Measurements from ENCODE around the gene EVL.

EVL gene

GRCh38 chr14:100132161-100132902 is 67.1 kb downstream of the EVL start:
- DNase-seq: no peak

- DNase-seq: no peak
These were observed 67.8 kb downstream of the EVL start for GRCh38 chr14:100132903-100133510.

DNA sequence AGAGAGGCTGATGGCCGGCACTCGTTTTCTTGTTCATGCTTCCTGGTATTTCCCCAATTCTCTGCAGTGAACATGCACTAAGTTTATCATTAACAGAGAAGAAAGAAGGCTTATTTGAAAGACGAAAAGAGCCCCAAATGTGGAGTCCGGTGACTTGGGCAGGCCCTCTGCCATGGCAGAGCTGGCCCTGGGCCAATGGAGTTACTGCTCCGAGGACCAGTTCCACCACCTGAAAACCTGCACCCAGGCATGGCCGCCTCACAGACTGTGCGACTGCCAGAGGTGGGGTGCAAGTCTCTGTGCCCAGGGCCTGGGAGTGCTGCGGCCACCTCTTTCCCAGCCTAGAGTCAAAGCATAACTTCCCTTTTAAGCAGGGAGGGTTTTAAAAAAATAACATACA is 69.4 kb downstream of the EVL start:
- no peak for DNase-seq

GRCh38 chr14:100135073-100135472 is 69.9 kb downstream of the EVL start:
- no peak for DNase-seq

- DNase-seq: no peak
These were observed 70.6 kb downstream of the EVL start for GRCh38 chr14:100135784-100136183.

GRCh38 chr14:100137173-100137572 is 72.0 kb downstream of the EVL start:
- DNase-seq: no peak

- no peak for DNase-seq
These were observed 73.0 kb downstream of the EVL start for GRCh38 chr14:100138082-100138787.

- no peak for DNase-seq
These were observed 73.7 kb downstream of the EVL start for GRCh38 chr14:100138955-100139354.

GRCh38 chr14:100140452-100141078 is 75.3 kb downstream of the EVL start:
- no peak for DNase-seq

- DNase-seq: no peak
These were observed 75.9 kb downstream of the EVL start for GRCh38 chr14:100141098-100141497.

GRCh38 chr14:100142073-100143040 is 77.1 kb downstream of the EVL start:
- no peak for DNase-seq

DNA sequence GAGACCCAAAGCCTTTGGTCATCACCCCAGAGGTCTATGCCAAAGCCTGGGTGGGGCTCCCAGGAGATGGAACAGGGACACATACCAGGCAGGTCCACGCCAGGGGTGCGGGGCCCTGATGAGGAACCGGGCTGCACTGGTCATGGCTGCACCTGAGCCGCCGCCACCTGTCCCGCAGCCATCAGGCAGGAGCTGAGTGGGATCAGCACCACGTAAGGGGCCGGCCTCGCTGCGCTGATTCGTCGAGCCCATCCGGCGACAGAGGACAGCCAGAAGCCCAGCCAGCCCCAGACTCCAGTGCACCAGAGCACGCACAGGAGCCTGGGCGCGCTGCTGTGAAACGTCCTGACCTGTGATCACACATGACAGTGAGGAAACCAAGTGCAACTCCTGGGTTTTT is 78.3 kb downstream of the EVL start:
- no peak for DNase-seq

GRCh38 chr14:100143934-100144333 is 78.7 kb downstream of the EVL start:
- DNase-seq: no peak

DNA sequence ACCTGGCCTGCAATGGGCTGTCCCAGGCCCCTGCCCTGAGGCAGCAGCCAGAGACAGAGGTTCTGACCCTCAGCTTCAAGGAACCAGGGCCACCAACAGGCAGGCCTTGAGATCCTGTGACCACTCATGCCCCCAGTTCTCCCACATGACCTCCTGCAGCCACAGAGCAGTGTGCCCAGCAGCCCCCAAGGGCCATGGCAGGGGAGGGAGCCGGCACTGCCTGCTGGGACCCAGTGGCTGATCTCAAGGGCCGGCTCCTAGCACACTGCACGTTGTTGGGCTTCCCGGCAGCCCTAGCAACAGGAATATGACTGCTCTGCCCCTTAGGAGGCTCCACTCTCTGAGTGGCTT is 79.4 kb downstream of the EVL start:
- DNase-seq: no peak

GRCh38 chr14:100144996-100145646 is 79.9 kb downstream of the EVL start:
- no peak for DNase-seq

DNA sequence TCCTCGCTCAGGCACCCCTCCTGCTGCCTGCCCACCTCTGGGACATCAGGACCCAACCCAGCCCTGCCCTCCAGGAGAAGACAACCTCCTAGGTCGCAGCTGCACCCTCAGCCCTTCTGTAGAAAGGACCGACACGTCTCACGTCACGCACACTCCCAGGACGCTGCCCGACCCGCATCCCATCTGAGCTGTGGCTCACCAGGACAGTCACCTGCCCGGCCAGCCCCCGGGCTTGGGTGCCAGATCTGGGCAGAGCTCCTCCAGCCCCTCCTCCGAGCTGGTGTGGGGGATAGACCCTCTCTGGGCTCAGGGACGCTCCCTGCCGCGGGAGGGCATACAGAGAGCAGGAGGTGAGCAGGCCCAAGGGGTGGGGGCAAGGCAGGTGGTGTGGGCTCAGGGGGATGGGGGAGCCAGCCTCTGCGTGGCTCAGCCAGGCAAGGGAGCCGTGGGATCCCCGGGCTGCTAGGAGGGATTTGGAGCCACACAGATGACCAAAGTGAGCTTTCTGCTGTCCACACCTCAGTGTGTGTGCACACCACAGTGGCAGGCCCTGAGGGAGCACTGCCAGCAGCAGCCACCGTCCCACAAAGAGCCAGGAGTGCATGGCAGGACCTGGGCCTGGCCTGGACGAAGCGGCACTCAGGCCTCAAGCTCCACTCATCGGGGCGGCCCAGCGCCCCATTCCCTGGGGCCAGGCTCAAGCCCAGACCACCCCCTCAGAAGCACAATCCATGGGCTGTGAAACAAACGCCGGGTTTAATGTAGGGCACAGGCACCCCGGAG is 80.7 kb downstream of the EVL start:
- DNase-seq: no peak

- no peak for DNase-seq
These were observed 81.4 kb downstream of the EVL start for GRCh38 chr14:100146531-100147091.

GRCh38 chr14:100147181-100147631 is 82.0 kb downstream of the EVL start:
- no peak for DNase-seq

DNA sequence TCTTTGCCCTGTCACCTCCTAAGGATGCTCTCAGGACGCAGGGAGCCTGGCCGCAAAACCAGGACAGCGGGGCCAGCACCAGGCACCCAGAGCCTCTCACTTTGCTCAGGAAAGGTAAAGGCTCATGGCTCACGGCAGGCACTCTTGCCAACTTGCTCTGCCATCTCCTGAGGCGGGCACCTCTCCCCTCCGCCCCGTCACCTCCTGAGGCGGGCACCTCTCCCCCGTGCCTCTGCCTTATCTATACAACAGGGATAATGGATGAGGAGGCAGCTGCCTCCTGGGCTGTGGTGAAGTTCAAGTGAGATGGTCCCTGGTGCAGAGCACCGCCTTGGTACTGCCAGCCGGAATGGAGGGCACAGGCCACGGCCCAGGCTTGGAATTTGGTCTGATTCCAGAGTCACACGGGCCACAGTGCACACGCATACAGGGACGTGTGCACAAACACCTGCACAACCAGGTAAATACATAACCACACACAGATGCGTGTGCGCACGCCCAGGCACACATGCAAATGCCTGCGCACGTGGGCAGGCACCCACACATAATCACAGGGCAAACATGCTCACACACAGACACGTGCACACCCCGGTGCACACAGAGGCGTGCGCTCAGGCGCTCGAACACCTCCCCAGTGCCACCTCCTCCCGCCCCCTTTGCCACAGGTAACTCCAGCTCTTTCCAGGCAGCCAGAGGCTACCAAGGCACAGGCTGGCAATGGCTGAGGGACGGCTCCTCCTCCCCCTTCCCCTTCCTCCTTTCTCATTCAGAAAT is 82.7 kb downstream of the EVL start:
- DNase-seq: no peak
